NCI-H146 treated with DMSO at 0.1 percent for 48 hours (cell line): ENCODE data around the gene DNAJC18.
"Not testable (repeated sequence)": the region's sequence is repeated elsewhere in the genome, so short reads cannot be mapped to it uniquely, and the experiment has no call there.

ENCODE experiments used
- DNase-seq: peaks from one replicate; lab custom pipeline; 2025; ENCODE audit not compliant: unreplicated experiment; lab: John Stamatoyannopoulos, UW

Gene DNAJC18

DNA sequence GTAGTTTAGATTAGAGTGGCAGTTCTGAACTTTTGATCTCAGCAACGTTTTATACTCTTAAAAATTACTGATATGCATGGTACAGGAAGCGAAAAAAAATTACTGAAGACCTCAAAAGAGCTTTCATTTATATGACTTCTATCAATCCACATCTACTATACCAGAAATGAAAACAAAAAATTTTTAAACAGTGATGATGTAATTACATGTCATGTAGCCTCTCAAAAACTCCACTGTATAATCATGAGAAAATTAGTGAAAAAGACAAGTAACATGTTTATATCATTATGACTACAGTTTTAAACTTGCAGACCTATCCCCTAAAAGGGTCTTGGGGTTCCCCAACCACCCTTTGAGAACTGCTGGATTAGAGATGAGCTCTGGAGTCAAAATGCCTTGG, 9.3 kb downstream of the DNAJC18 start:
- DNase-seq = no peak

DNA sequence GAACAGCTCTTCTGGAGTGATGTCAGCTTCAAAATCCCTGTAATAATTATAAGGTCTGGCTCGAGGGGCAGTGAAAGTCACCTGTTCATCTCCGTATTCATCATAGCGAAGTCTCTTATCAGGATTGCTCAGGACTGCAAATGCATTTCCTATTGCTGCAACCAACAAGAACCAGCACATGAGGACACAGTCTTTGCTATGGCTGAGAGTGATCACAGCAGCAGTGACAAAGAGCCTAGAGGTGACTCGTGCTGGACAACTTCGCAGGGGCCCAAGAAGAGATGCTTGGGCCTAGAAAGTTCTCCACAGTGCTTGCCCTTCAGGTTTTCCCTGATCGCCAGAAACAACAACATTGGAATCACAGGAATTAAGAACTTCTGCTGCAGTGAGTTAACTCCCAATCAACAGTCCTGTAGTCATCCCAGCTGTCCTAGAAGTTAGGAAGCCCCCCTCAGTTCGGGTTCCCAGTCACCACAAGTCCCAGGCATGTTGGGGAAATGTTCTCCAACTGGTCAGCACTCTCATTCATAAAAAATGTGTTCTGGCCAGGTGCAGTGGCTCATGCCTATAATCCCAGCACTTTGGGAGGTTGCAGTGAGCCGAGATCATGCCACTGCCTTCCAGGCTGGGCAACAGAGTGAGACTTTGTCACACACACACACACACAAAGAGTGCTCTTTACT, 13.0 kb downstream of the DNAJC18 start:
- no peak for DNase-seq

DNA sequence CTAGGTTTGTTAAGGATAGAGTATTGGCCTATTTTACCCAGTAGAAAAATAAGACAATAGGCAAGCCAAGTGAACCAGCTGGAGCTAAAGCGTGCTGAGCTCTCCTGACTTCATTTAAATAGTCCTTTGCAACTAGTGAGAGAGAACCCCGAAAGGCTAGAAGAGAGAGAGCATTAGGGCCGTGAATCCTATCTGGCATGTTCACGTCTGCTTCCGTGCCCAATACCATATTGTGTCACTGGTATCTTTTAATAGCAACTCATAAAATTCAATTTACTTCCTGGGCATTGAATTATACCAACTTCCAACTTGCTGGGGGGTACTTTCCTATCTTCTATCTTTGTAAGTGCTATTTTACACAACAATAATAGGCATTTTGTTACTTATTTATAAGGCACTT, 13.8 kb downstream of the DNAJC18 start:
- no peak for DNase-seq

DNA sequence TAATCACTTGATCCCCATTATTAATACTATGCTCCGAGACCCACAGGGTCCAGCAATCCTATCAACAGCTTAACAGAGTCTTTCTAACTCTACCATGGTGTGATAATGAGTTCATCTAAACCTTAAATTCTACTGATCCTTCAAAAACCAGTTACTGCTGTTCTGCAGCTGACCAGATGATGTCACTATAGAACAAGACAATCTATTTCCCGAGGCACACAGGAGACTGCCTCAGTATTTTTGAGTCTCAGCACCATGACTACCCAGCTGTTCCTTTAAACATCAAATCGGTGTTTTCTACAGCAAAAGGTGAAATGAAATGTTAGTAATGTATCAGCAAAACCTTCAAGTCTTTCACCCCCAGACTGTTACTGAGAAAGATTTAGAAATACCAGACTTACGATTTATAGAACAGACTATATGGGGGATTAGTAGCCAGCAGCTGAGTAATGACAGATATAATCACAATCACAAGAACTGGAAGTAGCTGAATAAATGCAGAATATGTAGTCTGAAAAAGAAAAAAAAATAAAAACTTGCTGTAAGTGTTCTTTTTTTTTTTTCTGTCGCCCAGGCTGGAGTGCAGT, 16.9 kb downstream of the DNAJC18 start:
- peak; percentile 35 for DNase-seq

DNA sequence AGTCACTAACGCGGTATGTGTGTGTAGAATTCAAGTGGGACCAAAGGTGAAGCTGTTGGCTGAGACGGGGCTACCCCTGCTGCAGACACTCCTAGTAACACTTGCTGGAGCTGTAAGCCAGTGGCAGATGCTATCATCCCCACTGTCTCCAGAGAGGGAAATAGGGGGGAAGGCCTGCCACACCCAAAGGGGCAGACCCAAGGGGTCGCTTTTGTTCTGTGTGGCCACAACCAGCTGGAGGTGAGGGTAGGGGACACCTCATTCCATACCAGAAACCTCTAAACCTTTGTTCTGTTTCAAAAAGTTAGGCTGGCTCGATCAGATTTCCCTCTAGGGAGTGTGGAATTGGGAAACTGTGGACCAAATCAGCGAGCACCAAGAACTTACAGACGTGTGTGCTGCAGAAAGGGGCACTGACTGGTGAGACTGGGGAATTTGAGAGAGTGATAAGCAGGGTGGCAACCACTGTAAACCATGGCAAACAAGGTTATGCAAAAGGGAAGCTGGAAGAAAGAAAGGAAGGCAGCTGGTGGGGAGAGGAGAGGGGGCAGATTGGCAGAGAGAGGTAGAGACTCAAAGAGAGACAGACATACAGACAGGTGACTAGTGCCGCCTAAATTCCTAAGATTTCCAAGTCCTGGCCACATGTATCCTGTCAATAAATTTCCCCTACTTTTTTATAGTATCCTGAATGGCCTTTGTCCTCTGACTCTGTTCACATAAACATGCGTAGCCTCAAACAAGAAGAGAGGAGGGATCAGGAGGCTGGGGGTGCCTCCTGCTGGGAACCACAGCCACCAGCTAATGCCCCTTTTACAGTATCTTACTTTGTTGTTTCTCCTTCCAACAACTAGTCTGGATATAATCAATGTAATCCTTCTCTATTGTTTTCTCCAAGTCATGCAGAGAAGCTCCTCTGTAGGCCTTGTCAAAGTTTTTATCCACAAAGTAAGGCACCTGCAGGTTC, 19.8 kb downstream of the DNAJC18 start:
- DNase-seq = no peak

DNA sequence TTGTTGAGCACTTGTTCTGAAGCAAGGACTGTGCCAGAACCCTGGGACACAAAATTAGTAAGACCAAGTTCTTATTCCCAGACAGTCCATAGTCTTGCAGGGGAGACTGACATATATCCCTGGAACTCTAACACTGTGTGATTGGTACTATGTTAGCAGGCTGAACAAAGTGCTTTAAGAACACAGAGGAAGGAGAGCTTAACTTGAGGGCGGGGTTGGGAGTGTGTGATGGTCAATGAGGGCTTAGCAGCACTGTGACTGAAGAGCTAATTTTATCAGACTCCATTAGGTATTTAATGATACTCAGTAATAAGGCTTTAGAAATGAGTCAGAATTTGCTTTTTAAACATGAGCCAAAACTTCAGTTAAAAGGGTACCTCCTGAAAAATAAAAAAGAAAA, 20.5 kb downstream of the DNAJC18 start:
- no peak for DNase-seq

DNA sequence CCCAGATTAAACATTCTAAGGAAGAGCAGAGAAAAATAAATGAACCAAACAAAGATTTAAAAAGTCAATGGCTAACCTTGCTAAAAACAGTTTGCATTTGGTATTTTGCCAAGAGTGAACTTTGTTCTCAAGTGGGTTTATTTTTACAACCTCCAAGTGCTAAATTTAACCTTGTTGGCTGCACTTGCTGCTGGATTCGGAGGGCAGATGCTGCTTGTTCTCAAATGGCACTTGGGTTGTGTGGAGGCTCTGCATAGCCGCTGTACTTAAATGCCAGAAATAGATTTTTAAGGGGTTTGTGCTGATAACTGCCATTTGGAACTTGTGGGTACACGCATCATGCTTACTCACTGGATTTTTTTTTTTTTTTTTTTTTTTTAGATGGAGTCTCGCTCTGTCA, 22.1 kb downstream of the DNAJC18 start:
- DNase-seq = no peak

DNA sequence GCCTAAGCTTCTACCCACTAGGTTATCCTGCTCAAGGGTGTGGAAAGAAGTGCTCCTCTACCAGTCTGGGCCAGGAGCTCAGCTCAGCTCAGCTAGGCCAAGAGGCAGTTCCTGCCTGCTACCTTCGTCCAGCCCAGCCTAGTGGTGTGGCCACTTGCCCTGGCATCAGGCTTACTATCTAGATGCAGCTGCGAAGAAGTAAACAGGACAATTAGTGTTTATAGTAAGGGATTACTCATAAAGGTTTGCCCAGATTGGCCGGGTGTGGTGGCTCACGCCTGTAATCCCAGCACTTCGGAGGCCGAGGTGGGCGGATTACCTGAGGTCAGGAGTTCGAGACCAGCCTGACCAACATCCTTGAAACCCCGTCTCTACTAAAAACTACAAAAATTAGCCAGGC, 22.7 kb downstream of the DNAJC18 start:
- DNase-seq = no peak

DNA sequence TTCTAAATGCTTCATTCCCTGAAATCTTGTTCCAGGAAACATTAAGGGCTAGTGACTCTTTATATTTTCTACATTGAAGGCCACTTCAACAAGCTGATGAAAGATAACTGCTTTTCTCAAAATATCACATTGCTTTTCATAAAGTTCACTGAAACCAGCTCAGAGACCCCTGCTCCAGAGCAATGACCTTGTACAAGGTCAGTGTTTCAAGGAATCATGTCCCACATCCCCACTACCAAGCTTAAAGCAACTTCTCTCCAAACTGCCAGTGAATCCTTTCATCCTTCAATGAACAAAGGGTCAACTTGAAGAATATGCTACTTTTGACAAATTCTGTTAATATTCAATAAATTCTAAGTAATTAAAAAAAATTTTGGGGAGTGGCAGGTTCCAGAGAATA, 23.5 kb downstream of the DNAJC18 start:
- DNase-seq = no peak

DNA sequence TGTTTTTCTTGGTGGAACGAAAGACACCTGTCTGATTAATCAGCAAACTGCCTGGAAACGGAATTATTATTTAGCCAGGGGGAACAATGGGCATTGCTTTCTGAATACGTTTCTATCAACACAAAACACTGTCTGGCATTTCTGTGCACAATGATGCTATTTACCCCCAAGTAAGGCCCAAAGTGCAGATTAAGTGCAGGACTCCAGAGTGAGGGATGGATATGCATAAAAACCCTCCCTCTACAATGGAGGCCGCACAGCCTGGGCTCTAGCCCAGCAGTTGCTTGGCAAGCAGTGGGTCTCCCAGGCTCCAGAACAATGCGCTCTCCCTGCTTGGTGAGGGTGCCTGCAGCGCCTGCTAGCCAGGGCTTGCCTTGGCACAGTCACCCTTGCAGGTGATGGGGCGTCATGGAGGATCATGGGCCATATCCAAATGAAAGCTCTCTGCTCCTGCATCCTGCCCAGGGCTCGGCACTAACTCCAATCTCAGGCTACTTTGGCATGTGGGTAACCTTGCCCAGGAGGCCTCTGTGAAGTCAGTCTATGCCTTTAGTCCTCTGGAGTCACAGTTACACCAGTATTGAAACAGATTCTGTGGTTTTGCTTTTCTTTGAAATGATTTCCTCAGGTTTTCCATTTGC, 24.0 kb downstream of the DNAJC18 start:
- DNase-seq = no peak

DNA sequence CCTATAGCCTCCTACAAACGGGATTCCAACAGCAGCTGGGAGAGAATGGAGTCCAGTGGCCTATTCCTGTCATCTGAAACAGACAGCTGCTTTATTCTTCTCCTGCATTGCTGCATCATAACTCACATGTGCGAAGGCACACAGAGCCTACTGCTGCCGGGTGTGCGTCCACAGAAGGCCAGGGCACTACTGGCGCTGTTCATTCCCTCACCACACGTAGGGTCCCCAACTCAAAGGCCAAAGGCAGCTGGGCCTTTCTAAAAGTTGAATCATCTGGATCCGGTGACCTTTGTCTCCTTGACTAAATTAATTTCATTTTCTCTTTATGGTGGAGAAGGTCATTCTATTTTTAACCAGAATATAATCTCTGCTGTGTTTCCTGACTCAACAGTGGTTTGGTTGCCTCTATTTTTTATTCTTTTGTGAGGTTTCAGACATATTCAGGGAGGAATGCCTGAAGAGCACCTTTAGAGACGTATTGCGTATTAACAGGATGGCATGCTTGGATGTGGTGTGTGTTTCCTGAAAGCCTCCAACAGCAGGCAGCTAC, 24.7 kb downstream of the DNAJC18 start:
- no peak for DNase-seq

DNA sequence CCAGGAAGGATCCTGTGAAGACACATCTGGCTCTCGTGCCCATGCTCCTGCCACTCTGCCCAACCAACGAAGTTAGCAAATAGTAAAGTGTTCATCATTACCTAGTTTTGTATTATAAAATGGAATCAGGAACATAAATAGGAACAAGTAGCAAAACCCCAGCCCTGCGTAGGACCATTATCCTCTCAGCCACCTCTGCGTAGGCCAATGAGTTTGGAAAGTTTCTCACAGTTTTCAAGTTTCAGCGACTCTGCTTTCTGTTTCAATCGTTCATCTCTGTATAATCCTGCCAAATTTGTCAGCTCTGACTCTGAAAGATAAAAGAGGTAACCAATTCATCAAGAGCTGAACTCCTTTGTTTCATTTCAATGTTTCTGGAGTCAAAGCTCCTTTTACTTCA, 25.4 kb downstream of the DNAJC18 start:
- DNase-seq = no peak

DNA sequence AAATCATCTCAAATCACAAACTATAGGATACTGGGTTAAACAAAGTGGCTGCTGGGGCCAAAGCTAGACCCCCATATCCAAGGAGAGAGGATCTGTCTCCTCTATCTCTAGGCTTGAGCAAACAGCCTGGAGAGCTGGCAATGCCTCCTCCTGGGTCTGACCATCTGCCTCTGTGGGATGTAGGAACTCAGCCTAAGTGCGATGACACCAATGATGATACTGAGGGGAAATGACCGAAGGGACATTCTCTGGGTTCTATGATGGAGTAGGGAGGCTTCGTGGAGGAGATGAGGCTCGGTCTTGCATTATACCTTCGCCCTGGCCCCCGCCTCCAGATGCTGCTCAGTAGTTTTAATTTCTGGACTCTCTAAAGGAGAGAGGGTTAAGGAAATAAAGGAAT, 26.2 kb downstream of the DNAJC18 start:
- DNase-seq = no peak

DNA sequence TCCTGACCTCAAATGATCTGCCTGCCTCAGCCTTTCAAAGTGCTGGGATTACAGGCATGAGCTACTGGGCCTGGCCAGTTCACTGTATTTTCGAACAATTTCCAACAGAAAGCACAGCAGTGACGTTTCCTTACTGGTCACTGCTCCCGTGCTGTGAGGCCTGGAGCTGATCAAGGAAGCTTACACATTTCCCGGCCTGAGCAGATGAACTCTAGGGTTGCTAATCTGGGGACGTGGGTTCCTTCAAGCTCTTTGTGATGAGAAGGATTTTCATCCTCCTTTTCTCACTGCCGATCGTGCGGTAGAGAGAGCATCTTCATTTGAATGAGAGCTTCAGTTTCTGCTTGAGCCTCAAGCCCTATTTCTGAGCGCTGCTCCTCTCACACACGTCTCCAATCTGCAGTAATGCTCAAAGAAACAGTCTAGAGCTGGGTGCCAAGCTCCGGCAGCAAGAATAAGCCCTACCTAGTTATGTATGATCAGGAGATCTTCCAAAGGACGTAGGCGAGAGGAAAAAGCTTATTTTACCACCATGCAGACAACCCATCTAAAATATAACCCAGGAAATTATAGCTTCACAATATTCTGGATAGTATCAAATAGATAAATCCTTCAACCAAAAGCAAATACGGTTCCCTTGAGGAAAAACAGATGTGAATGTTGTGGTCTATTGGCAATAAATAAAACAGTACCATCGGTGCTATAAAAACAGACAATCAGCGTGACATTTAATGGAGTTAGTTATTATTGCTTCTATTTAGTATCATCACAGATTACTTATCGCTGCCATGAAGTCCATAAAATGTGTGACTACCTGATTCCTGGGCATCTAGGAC, 28.1 kb downstream of the DNAJC18 start:
- no peak for DNase-seq

DNA sequence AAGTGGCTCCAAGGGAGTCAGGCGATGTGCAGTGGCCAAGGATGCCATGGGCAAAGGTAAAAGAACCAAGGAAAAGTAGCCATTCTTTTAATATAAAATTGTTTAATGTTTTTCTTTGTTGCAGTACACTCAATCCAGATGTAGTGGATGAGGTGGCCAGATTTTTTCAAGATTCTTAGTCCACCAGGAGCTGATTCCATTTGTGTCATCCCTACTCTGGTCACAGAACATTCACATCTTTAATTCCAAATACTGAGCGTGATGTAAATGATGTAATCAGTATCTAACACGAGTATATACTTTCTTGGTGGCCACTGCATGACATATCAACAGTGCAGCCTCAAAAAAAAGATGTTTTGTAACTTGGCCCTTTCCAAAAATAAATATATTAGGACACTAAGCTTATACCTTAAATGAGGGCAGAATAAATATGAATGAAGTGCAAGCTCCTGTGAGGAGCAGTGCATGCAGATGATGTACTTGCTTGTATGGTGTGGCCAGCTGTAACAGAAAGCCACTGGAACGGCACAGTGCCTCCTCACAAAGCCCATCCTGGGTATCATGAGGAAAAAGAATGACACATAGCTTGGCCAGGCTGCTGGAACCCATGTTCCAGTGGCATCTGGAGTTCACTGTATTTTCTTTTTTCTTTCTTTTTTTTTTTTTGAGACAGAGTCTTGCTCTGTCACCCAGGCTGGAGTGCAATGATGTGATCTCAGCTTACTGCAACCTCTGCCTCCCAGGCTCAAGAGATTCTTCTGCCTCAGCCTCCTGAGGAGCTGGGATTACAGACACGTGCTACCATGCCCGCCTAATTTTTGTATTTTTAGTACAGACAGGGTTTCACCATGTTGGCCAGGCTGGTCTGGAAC, 29.0 kb downstream of the DNAJC18 start:
- DNase-seq = no peak

DNA sequence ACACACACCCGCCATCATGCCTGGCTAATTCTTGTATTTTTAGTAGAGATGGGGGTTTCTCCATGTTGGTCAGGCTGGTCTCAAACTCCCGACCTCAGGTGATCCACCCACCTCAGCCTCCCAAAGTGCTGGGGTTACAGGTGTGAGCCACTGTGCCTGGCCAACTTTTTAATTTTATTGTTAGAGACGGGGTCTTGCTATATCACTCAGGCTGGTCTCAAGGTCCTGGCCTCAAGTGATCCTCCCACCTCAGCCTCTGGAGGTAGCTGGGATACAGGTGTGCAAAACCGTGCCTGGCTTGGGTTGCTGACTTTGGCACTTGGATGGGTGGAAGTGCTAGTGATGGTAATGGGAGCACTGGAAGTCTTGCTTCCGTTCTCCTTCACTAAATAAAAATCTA, 30.2 kb downstream of the DNAJC18 start:
- DNase-seq = not testable (repeated sequence)

DNA sequence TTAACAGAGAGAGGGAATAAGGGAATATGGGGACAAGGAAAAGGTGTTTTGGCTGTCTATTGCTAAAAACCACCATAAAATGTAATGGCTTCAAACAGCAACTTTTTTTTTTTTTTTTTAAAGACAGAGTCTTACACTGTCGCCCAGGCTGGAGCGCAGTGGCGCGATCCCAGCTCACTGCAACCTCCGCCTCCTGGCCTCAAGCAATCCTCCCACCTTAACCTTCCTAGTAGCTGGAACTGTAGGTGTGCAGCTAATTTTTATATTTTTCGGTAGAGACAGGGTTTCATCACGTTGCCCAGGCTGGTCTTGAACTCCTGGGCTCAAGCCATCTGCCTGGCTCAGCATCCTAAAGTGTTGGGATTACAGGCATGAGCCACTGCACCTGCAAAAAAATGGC, 31.1 kb downstream of the DNAJC18 start:
- DNase-seq = no peak

DNA sequence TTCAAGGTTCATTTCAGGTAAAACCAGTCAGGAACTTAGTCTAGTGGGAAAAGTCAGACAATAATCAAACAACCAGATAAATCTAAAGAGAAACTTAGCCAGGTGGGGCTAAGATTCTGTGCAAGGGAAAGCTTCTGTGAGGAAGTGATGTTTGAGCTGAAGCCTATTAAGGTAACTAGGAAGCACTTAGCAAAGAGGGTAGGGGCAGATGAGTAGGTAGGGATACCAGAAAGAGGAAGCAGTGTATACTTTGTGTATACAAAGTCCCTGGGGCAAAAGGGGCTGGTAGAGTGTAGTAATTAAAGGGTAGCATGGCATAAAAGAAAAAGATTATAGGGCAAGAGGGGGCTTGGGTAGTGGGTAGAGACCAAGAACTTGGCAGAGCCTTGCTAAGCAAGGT, 31.8 kb downstream of the DNAJC18 start:
- no peak for DNase-seq

DNA sequence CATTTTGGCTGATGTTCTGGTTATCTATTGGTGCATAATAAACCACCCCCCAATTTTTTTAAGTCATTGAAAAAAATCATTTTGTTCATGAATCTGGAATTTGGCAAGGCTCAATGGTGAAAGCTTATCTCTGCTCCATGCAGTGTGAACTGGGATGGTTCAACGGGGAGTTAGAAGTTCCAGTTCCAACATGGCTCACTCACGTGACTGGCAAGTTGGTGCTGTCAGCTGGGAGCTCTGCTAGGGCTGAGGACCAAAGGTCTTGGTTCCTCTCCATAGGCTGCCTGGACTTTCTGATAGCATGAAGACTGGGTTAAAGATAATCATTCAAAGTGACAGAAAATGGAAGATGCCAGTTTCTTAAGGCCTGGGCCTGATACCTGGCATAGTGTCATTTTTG, 32.4 kb downstream of the DNAJC18 start:
- no peak for DNase-seq

DNA sequence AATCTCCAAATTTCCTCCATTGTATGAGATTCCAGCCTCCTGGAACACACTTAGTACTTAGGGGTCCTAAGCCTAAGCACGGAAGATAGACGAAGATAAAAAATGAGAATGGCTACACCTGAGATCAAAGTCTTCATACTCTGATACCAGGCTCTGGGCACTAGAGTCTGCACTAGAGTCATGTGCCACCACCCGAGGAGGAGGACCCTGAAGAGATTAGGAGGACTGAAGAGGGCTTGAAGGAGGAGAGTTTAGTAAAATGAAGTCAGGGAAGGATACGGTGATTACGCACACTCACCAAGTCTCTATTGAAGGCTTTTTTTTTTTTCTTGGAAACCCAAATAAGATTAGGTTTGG, 34.9 kb downstream of the DNAJC18 start:
- no peak for DNase-seq
